OCI-LY7 (cell line): ENCODE data around the gene EPHA5.

Experiments used
- EZH2phosphoT487 ChIP-seq: fragments of 200-600 bp; sonication (generic); IDR thresholded peaks from 2 replicates; pipeline ENCODE4 v1.6.1; 2018; ENCODE audit warnings: low read depth, borderline replicate concordance, mild to moderate bottlenecking, mixed run types, antibody characterized with exemption, low read length, moderate library complexity, mixed read lengths
- TF ChIP-seq, protein P1 (sequence below): fragments of 200-600 bp; sonication (generic); conservative IDR thresholded peaks from 2 replicates; pipeline ENCODE4 v1.5.1; 2014; ENCODE audit warnings: mild to moderate bottlenecking, antibody characterized with exemption, low read length, moderate library complexity, mixed read lengths

GRCh38 chr4:65646136-65646535, 24.2 kb downstream of the EPHA5 start:
- TF ChIP-seq, protein P1, sequence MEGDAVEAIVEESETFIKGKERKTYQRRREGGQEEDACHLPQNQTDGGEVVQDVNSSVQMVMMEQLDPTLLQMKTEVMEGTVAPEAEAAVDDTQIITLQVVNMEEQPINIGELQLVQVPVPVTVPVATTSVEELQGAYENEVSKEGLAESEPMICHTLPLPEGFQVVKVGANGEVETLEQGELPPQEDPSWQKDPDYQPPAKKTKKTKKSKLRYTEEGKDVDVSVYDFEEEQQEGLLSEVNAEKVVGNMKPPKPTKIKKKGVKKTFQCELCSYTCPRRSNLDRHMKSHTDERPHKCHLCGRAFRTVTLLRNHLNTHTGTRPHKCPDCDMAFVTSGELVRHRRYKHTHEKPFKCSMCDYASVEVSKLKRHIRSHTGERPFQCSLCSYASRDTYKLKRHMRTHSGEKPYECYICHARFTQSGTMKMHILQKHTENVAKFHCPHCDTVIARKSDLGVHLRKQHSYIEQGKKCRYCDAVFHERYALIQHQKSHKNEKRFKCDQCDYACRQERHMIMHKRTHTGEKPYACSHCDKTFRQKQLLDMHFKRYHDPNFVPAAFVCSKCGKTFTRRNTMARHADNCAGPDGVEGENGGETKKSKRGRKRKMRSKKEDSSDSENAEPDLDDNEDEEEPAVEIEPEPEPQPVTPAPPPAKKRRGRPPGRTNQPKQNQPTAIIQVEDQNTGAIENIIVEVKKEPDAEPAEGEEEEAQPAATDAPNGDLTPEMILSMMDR = no peak
- TF ChIP-seq EZH2phosphoT487 = no peak
